Adrenal gland (tissue), 5 donors: ENCODE results near the gene ADAMTS19.

ENCODE experiments used
- CTCF ChIP-seq, 6 experiments: fragments of 450-650 bp in 4 of 6; fragments of 200-600 bp in 2 of 6; sonication (generic) in 1 of 6; IDR thresholded peaks; 1 replicate in 5 of 6; 2 replicates in 1 of 6; pipeline versions ENCODE4 v1.5.1 to v1.8.0; 2016 to 2021; ENCODE audit warnings: antibody characterized with exemption in 6 of 6, mild to moderate bottlenecking in 2 of 6, moderate library complexity in 1 of 6
- POLR2A ChIP-seq, 2 donors: fragments of 450-650 bp; IDR thresholded peaks; one replicate each; pipeline ENCODE4 v1.6.1; 2017; ENCODE audit warnings: antibody characterized with exemption in 2 of 2, mild to moderate bottlenecking in 2 of 2, moderate library complexity in 1 of 2
- donor health status: DM: no; HTN: no; CAD: no.

DNA sequence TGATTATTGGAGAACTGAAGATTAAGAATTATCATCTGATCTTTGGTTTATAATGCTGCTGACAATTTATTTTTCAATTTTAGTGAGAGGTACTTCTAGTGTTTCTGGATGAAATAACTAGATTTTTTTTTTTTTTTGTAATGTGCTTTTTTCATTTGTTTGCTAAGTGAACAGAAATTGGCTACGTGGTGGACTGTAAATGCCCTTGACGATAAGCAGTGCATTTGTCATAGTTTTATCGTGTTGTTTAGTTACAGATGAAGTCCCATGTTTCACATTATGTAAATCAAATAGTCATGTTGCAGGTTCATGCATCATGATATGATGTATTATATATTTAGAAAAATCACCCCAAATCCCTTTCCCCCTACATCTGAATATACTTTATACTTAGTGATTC, 81.0 kb downstream of the ADAMTS19 start:
- no peak for TF ChIP-seq CTCF (IDR thresholded peaks at IDR 0.05)
- TF ChIP-seq POLR2A (IDR thresholded peaks at IDR 0.05), result no peak
